Sciatic nerve (tissue), 2 donors: ENCODE data around the gene COL15A1. TPM values are rescaled to one million over a fixed set of nuclear protein-coding genes. Genes with fewer than 3 reads are reported as not detected.

Experiments
- ATAC-seq: fragments of 200-7000 bp; cut with Tn5 transposase; one replicate; pipeline ENCODE4 v1.9.1; 2020; ENCODE audit warnings: mild to moderate bottlenecking, moderate library complexity
- DNase-seq: peaks from one replicate; pipeline ENCODE4 v3.0.0-alpha.2; 2020; ENCODE audit warnings: low spot score
- intact Hi-C: fragments of 100-400 bp; cut with DNase I; formaldehyde crosslinking; loops from one replicate; pipeline ENCODE4 v1.14.2; 2022
- total RNA-seq: library from RNA; stranded (reverse); fragmentation: NEBNext Ultra II Directional; extraction: Animal tissue kit (Norgen Biotek cat#: 25700); gene quantifications from one replicate; pipeline ENCODE4 v1.2.1, GENCODE V29; 2021
- donor health status: DM: no; HTN: no; CAD: no.
- donor health status: DM: no; HTN: no; CAD: no.

Gene COL15A1
- total RNA-seq, 1 donor from 2014 or later, result 94.6 TPM

DNA sequence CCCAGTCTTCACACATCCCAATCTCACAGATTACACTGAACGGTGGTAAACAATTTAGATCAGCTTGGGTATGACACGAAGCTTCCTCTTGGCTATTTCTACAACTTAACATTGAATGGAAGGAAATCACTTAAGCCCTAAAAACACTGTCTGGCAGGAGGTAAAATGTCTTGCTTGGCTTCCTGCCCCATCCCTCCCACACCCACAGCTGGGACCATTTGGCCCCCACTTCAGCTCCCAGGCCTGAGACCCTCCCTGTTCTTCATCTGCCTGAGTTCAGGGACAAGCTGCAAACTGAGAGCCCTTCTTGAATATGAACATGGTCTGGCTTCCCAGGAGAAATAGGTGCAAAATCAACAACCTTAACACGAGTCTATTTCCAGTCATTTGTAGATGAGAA lies 3.4 kb upstream of the COL15A1 start:
- intact Hi-C loops, result no loop called here
- DNase-seq (no peak), ATAC-seq (no peak)

- ATAC-seq (no peak), DNase-seq (no peak)
- intact Hi-C loops, result no loop called here
These were observed 1.7 kb upstream of the COL15A1 start for GRCh38 chr9:98941946-98942523.

GRCh38 chr9:98942906-98943681 lies 613 bp upstream of the COL15A1 start:
- DNase-seq (no peak), ATAC-seq (peak; percentile 56)
- intact Hi-C loops, result no loop called here

DNA sequence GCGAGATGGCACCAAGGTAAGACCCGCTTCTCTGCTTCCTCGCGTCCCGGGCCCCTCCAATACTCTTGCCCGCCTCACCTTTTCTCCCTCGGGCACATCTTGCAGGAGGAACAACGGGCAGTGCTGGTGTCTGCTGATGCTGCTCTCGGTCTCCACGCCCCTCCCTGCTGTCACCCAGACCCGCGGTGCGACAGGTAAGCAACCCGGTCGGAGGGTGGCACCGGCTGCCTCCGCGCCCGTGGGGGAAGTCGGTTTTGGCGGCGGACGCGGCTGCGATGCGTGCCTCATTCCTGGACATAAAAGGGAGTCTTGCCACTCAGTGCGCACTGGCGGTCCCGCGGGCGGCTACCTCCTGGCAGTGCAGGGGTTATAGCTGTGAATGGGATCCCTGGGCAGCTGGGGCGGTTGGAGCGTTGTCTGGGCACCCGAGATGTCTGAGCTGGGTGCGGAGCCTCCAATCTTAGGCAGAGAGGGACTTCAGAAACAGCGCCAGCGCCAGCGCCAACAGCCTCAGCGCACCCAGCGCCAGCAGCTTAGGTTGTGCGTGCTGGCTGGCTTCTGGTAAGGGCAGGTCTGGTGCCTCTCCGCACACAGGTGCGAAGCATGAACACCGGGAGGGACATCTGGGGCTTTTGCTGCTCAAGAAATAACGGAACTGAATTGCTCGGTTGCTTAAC lies 488 bp downstream of the COL15A1 start:
- ATAC-seq (peak; percentile 50), DNase-seq (no peak)
- intact Hi-C loops, result no loop called here

GRCh38 chr9:98944734-98945074 lies 997 bp downstream of the COL15A1 start:
- intact Hi-C loops, result no loop called here
- DNase-seq (no peak), ATAC-seq (peak; percentile 44)

DNA sequence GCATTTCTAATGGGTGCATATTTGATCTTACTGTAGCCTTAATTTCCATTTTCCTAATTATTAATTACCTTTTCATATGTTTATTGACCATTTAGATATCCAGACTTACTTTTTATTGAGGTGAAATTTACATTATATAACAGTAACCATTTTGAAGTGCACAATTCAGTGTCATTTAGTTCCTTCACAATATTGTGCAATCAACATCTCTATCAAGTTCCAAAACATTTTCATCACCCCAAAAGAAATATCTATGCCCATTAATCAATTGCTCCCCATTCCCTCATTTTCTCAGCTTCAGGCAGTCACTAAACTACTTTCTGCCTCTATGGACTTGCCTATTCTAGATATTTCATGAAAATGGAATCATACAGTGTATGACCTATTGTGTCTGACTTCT lies 5.9 kb downstream of the COL15A1 start:
- intact Hi-C loops, result no loop called here
- no peak for DNase-seq
- ATAC-seq, result no peak

DNA sequence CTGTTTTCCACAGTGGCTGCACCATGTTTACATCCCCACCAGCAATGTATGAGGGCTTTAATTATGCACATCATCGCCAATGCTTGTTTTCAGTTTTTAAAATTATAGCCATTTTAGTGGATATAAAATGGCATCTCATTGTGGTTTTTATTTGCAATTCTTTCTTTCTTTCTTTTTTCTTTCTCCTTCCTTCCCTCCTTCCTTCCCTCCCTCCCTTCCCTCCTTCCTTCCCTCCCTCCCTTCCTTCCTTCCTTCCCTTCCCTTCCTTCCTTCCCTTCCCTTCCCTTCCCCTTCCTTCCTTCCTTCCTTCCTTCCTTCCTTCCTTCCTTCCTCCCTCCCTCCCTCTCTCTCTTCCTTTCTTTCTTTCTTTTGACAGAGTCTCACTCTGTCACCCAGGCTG lies 6.6 kb downstream of the COL15A1 start:
- ATAC-seq (no peak), DNase-seq (no peak)
- intact Hi-C loops, result no loop called here

GRCh38 chr9:98951967-98952366 lies 8.3 kb downstream of the COL15A1 start:
- DNase-seq (no peak), ATAC-seq (no peak)
- intact Hi-C loops, result no loop called here

GRCh38 chr9:98953581-98954243 lies 10.0 kb downstream of the COL15A1 start:
- intact Hi-C loops, result no loop called here
- DNase-seq, result no peak
- no peak for ATAC-seq

- ATAC-seq (no peak), DNase-seq (no peak)
- intact Hi-C loops, result no loop called here
These were observed 10.5 kb downstream of the COL15A1 start for GRCh38 chr9:98954244-98954610.

DNA sequence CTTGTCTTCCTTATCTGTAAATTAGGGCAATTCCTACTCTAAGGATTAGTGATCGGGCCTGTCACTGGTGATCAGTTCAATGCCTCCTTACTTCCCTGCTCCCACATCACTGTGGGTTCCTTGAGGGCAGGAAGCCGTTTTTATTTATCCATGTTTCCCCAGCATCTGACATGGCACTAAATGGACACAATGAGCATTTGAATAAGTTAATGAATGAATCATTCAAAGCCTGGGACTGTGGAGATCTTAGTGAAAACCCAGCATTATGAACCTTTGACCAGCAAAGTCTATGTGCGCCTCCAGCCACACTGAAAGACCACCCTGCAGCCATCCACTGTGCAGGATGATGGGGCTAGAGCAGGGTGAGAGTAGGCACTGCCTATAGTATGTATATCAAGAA lies 11.6 kb downstream of the COL15A1 start:
- DNase-seq, result no peak
- ATAC-seq, result no peak
- intact Hi-C loops, result no loop called here

DNA sequence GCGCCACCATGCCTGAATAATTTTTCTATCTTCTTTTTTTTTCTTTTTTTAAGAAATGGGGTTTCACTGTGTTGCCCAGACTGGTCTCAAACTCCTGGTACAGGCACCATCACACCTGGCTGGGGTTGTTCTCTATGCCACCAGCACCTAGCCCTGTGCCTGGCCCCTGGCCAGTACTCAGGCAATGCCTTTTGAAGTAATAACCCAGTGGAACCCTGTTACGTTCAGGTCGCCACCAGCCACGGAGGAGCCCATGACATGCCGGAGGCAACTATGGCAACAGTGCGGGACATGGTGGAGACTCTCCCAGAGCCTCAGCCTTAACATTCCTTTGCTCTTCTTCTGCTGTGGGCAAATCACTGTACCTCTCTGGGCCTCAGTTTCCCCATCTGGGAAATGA lies 14.1 kb downstream of the COL15A1 start:
- DNase-seq (no peak), ATAC-seq (no peak)
- intact Hi-C loops, result no loop called here

DNA sequence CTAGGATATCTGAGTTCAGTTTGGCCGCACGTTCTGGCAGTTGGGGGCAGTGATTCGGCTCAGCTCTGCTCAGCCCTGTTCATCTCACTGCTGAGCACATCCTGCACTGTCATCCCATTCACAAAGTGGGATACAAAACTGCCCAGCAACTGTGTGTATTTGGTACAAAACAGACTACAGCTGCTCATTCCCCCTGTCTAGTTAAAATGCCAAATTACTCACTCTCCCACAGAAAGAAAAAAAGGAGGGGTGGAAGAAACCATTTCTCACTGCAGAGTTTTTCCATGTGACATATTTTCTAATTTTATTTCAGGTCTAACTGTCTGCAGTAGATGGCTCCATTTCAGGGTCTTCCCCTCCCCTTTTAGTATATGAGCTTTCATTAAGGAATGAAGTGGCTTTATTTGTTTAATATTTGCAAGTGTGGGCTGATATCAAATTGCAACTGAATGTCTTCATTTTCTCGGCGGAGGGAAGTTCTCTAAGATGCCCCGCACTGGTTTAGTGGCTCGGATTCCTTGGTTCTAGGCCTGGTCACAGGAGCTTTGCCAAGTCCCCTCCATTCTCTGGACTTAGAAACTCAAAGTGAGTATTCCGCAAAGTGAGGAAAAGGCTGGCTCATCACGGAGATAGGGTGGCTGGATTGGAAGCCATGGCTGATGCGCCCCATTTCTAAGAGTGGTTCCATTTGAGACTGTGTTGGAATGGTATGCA lies 14.7 kb downstream of the COL15A1 start:
- intact Hi-C loops, result no loop called here
- peak; percentile 56 for ATAC-seq
- no peak for DNase-seq

DNA sequence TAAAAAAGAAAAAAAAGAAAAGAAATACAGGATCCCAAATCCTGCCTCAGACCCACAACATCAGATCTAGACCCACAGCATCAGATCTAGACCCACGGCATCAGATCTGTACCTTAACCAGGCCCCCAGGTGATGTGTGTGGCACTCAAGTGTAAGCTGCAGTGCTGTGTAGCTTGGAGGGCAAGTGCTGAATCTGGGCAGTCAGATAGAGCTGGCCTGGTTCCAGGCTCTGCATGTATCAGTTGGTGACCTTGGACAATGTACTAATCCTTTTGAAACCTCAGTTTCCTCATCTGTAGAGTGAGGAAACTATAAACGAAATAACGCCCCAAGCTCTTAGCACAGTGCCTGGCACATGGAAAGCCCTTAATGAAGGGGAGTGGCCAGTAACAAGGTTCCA lies 16.7 kb downstream of the COL15A1 start:
- no peak for ATAC-seq

DNA sequence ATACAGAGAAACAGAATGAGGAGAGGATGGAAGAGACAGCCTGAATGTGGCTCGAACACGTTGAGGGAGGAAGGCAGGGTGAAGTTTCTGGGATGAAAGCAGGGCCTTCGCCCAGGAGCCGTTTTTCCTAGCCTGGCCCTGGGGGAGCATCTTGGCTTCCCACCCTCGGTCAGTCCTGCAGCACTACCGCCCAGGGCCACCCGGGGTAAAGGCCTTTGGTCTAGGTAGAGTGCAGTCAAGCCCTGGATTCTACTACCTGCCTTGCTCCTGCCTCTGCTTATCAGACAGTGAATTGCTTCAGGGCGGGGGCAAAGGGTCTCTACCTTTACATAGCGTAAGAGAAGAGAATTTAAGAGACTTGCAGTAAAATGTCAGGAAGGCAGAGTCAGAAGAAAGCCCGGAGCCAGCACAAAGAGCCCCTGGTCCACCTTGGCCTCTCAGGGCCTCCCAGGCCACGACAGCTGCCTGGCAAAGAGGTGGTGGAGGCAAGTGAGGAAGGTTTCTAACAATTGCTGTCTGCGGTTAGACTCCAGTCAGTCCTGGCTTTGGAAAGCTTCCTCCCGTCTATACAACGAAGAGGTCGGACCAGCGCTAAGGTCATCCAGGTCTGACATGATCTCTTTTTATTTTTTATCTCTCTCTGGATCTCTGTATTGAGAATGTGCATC lies 17.9 kb downstream of the COL15A1 start:
- DNase-seq, result no peak
- intact Hi-C loops, result no loop called here

More for the DNA sequence above, 16.7 kb downstream of the COL15A1 start:
- no peak for DNase-seq
- intact Hi-C loops, result no loop called here

GRCh38 chr9:98962181-98962560 lies 18.5 kb downstream of the COL15A1 start:
- DNase-seq (no peak), ATAC-seq (peak; percentile 53)
- intact Hi-C loops, result no loop called here

More for the DNA sequence above, 17.9 kb downstream of the COL15A1 start:
- peak; percentile 31 for ATAC-seq

DNA sequence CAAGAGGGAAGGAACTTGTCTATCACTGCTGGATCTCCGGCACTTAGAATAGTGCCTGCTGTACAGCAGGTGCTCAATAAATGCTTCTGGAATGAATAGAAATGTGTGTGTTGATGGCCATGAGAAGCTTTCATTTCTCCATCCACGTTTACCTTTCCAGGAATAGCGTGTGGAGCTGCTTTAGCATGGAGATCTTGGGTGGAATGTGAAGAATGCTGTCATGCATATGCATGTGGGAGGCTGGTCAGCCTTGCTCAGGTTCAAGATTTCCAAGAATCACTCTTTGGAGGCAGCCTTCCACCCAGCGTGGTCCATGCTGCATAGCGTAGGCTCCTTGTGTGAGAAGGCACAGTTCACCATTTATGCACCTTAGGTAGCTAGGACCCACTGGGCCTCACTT lies 19.2 kb downstream of the COL15A1 start:
- DNase-seq (no peak), ATAC-seq (no peak)
- intact Hi-C loops, result no loop called here

DNA sequence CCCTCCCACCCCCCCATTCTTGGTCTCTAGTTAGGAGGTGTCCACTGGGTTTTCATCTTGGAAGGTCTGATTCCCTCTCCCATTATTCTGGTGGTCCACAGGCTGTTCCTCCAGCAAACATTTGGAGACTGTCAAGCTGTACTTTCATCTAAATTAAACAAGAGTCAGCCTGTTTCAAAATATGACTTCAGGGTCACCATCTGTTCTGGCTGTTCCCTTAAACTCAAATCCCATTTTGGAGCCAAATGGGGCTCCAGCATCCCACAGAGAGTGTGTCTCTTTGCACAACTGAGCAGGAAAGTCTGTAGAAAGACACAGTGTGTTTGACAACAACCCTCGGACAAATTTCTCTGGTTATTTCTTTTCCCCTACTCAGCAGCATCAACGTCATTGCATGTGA lies 20.5 kb downstream of the COL15A1 start:
- ATAC-seq, result peak; percentile 67
- DNase-seq, result no peak
- intact Hi-C loops, result no loop called here

DNA sequence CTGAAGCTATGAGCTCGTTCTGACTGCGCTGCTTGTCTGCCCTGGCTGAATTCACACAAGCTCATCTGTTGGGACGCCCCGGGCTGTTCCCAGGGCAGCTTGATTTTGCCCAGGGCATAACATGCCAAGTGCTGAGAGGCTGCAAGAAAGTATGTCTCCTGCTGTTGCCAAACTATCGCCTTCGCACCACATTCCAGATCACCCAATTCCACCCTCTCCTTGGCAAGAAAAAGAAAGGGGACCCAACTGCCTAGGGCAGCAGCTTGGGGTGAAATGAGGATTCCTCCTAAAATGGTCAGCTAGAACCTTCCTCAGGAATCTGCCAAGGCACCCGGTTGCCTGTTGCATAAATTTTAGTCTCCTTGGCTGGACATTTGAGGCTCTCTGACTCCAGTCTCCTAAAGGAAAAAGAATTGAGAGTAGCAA lies 21.2 kb downstream of the COL15A1 start:
- ATAC-seq, result peak; percentile 25
- intact Hi-C loops, result no loop called here
- no peak for DNase-seq
